GM12878 (cell line): ENCODE measurements around the gene ASPDH.

Source experiments
- ESRRA ChIP-seq: IDR thresholded peaks from 2 replicates; pipeline ENCODE4 v1.6.1; 2012; ENCODE audit warnings: mild to moderate bottlenecking, low read length, improper control_type of control experiment
- LARP7 ChIP-seq: fragments of 450-650 bp; IDR thresholded peaks from 2 replicates; pipeline ENCODE4 v1.6.1; 2017; ENCODE audit warnings: mild to moderate bottlenecking
- TF ChIP-seq, protein P1 (sequence below), 3 experiments: IDR thresholded peaks in 2 of 3; conservative IDR thresholded peaks in 1 of 3; 2 replicates each; pipeline ENCODE4 v1.5.1; 2011; ENCODE audit warnings: low read depth in 3 of 3, low read length in 3 of 3, mild to moderate bottlenecking in 3 of 3, control low read depth in 2 of 3, moderate library complexity in 2 of 3, inconsistent platforms in 1 of 3, mixed read lengths in 1 of 3; ENCODE audit not compliant: control insufficient read depth in 2 of 3, insufficient read depth in 1 of 3; ENCODE audit errors: extremely low read depth in 1 of 3

DNA sequence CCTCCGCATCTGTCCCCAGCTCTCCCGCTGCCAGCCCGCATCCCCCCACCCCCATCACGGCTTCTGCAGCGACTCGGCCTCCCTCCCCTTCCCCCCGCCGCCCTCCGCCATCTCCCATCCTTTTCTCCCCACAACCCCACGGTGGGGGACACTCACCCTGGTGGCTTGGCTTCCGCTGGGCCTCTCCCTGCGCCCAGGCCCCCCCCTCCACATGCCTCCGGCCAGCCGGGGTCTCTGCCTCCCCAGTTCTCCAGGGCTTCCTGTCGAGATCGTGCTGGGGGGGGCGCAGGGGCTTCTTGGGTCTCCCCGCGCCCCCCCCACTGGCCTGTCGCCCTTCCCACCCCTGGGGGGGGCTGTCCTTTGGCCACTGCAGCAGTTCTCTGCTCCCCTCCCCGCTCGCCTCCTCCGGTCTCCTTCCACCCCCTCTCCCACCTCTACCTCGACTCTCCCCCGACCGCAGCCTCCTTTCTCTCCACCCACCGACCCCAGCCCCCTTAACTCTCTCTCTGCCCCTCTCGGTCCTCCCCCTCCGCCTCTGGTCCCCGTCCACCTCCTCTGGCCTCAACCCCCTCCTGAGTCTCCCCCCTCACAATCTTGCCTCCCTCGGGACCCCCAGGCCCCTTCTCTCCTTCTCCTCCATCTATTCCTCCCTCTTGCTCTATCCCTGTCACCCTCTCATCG is 37.5 kb upstream of the ASPDH start:
- TF ChIP-seq, protein P1, sequence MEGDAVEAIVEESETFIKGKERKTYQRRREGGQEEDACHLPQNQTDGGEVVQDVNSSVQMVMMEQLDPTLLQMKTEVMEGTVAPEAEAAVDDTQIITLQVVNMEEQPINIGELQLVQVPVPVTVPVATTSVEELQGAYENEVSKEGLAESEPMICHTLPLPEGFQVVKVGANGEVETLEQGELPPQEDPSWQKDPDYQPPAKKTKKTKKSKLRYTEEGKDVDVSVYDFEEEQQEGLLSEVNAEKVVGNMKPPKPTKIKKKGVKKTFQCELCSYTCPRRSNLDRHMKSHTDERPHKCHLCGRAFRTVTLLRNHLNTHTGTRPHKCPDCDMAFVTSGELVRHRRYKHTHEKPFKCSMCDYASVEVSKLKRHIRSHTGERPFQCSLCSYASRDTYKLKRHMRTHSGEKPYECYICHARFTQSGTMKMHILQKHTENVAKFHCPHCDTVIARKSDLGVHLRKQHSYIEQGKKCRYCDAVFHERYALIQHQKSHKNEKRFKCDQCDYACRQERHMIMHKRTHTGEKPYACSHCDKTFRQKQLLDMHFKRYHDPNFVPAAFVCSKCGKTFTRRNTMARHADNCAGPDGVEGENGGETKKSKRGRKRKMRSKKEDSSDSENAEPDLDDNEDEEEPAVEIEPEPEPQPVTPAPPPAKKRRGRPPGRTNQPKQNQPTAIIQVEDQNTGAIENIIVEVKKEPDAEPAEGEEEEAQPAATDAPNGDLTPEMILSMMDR (IDR thresholded peaks at IDR 0.05 in 2 of 3, conservative IDR thresholded peaks at IDR 0.05 in 1 of 3; ENCODE audit: control insufficient read depth in 2 of 3, extremely low read depth in 1 of 3, insufficient read depth in 1 of 3, low read depth in 3 of 3, low read length in 3 of 3) = no peak
- TF ChIP-seq ESRRA (no peak), LARP7 (no peak)
